Esophagus (tissue), 2 donors: ENCODE measurements around the gene TSPAN18. TPM values are rescaled to one million over a fixed set of nuclear protein-coding genes. Genes with fewer than 3 reads are reported as not detected.
A peak's percentile ranks its signal among the peaks of the same experiment; 100 is the strongest.

ENCODE experiments used
- H3K27ac ChIP-seq, 2 donors: one replicate each; pipeline ENCODE4 v1.5.1; 2013; ENCODE audit warnings: low read depth in 2 of 2, mild to moderate bottlenecking in 2 of 2, inconsistent platforms in 1 of 2, low read length in 1 of 2, moderate library complexity in 1 of 2
- H3K27me3 ChIP-seq, 2 donors: one replicate each; pipeline ENCODE4 v1.6.1; 2013; ENCODE audit warnings: low read length in 2 of 2, control low read depth in 1 of 2, mild to moderate bottlenecking in 1 of 2; ENCODE audit not compliant: insufficient read depth in 2 of 2, control insufficient read depth in 1 of 2
- H3K36me3 ChIP-seq, 2 donors: one replicate each; pipeline ENCODE4 v1.6.1; 2013; ENCODE audit warnings: low read length in 1 of 2; ENCODE audit not compliant: control insufficient read depth in 2 of 2, insufficient read depth in 2 of 2
- H3K4me1 ChIP-seq, 2 donors: one replicate each; pipeline ENCODE4 v1.6.1; 2013; ENCODE audit warnings: low read length in 1 of 2; ENCODE audit not compliant: control insufficient read depth in 2 of 2, insufficient read depth in 2 of 2
- H3K4me3 ChIP-seq, 2 donors: one replicate each; pipeline ENCODE4 v1.5.1; 2013; ENCODE audit warnings: low read length in 2 of 2, mild to moderate bottlenecking in 2 of 2, low read depth in 1 of 2, moderate library complexity in 1 of 2
- H3K9me3 ChIP-seq, 2 donors: one replicate each; pipeline ENCODE4 v1.6.1; 2013; ENCODE audit warnings: mild to moderate bottlenecking in 2 of 2, low read depth in 1 of 2, low read length in 1 of 2, moderate library complexity in 1 of 2; ENCODE audit not compliant: control insufficient read depth in 2 of 2, insufficient read depth in 1 of 2
- WGBS, 2 donors: extraction: QIAGEN DNeasy Blood & Tissue Kit; methylation state at CpG; one replicate each; pipeline ENCODE4 v1.1.7; 2013; 5-methylcytosine and 5-hydroxymethylcytosine counted together
- polyA plus RNA-seq, 2 donors: library from polyadenylated mRNA; stranded (reverse); fragments of 200-250 nt; gene quantifications; one replicate each; pipeline ENCODE4 v1.2.3, GENCODE V29; 2013
- donor health status: healthy with polysubstance abuse.
- donor health status: Bipolar disorder and iron deficiency.

The TSPAN18 gene
- polyA plus RNA-seq, 2 donors, result 2.2 to 3.1 TPM

GRCh38 chr11:44787981-44788380 is 61.2 kb downstream of the TSPAN18 start:
- no peak overlapping the region for H3K27ac ChIP-seq
- H3K4me1 ChIP-seq, result peaks cover 0 to 3% of the 10 kb centered on the region in 2 donors
- H3K36me3 ChIP-seq, result no peaks in the 10 kb centered on the region
- H3K4me3 ChIP-seq, result no peak overlapping the region
- no peaks in the 10 kb centered on the region for H3K27me3 ChIP-seq
- H3K9me3 ChIP-seq, result no peaks in the 10 kb centered on the region
- 81 to 89% methylated on average over 9 of the region's 9 CpGs for WGBS, 2 donors

- H3K9me3 ChIP-seq, result peaks cover 0 to 2% of the 10 kb centered on the region in 2 donors
- no peaks in the 10 kb centered on the region for H3K27me3 ChIP-seq
- 53 to 58% methylated on average over 18 of the region's 18 CpGs for WGBS, 2 donors
- H3K4me1 ChIP-seq, result peaks cover 0 to 3% of the 10 kb centered on the region in 2 donors
- H3K27ac ChIP-seq, result no peak overlapping the region
- H3K4me3 ChIP-seq, result no peak overlapping the region
- no peaks in the 10 kb centered on the region for H3K36me3 ChIP-seq
These were observed 61.9 kb downstream of the TSPAN18 start for GRCh38 chr11:44788536-44789261.

GRCh38 chr11:44789496-44789895 is 62.7 kb downstream of the TSPAN18 start:
- peaks cover 0 to 2% of the 10 kb centered on the region in 2 donors for H3K9me3 ChIP-seq
- H3K36me3 ChIP-seq, result no peaks in the 10 kb centered on the region
- H3K4me1 ChIP-seq, result peaks cover 0 to 3% of the 10 kb centered on the region in 2 donors
- no peak overlapping the region for H3K4me3 ChIP-seq
- WGBS, 2 donors, result 52 to 55% methylated on average over 3 of the region's 3 CpGs
- no peak overlapping the region for H3K27ac ChIP-seq
- H3K27me3 ChIP-seq, result no peaks in the 10 kb centered on the region

GRCh38 chr11:44790211-44790610 is 63.4 kb downstream of the TSPAN18 start:
- WGBS, 2 donors, result 91 to 93% methylated on average over 10 of the region's 10 CpGs
- no peak overlapping the region for H3K27ac ChIP-seq
- H3K36me3 ChIP-seq, result no peaks in the 10 kb centered on the region
- no peak overlapping the region for H3K4me3 ChIP-seq
- H3K4me1 ChIP-seq, result peaks cover 0 to 3% of the 10 kb centered on the region in 2 donors
- peaks cover 0 to 2% of the 10 kb centered on the region in 2 donors for H3K9me3 ChIP-seq
- no peaks in the 10 kb centered on the region for H3K27me3 ChIP-seq

GRCh38 chr11:44791316-44791925 is 64.7 kb downstream of the TSPAN18 start:
- Histone ChIP-seq H3K4me1 (peaks cover 0 to 3% of the 10 kb centered on the region in 2 donors), H3K4me3 (no peak overlapping the region), H3K27me3 (no peaks in the 10 kb centered on the region), H3K36me3 (no peaks in the 10 kb centered on the region), H3K9me3 (peaks cover 0 to 2% of the 10 kb centered on the region in 2 donors), H3K27ac (peak overlapping the region in 1 of 2 donors; percentile 24)
- 77 to 82% methylated on average over 13 of the region's 13 CpGs for WGBS, 2 donors

- Histone ChIP-seq H3K36me3 (no peaks in the 10 kb centered on the region), H3K4me1 (peaks cover 0 to 3% of the 10 kb centered on the region in 2 donors), H3K27ac (no peak overlapping the region), H3K4me3 (no peak overlapping the region), H3K9me3 (peaks cover 0 to 2% of the 10 kb centered on the region in 2 donors), H3K27me3 (no peaks in the 10 kb centered on the region)
- WGBS, 2 donors, result 86 to 88% methylated on average over 8 of the region's 8 CpGs
These were observed 65.4 kb downstream of the TSPAN18 start for GRCh38 chr11:44792171-44792570.

GRCh38 chr11:44793350-44794090 is 66.8 kb downstream of the TSPAN18 start:
- Histone ChIP-seq H3K9me3 (peaks cover 0 to 2% of the 10 kb centered on the region in 2 donors), H3K27me3 (no peaks in the 10 kb centered on the region), H3K27ac (peak overlapping the region in 1 of 2 donors; percentile 26), H3K4me3 (no peak overlapping the region), H3K36me3 (no peaks in the 10 kb centered on the region), H3K4me1 (peaks cover 0 to 3% of the 10 kb centered on the region in 2 donors)
- WGBS, 2 donors, result 61 to 65% methylated on average over 17 of the region's 17 CpGs

GRCh38 chr11:44795803-44796535 is 69.2 kb downstream of the TSPAN18 start:
- peaks cover 0 to 2% of the 10 kb centered on the region in 2 donors for H3K9me3 ChIP-seq
- no peaks in the 10 kb centered on the region for H3K27me3 ChIP-seq
- no peak overlapping the region for H3K27ac ChIP-seq
- 83% methylated on average over 8 of the region's 8 CpGs for WGBS, 2 donors
- H3K4me3 ChIP-seq, result no peak overlapping the region
- H3K4me1 ChIP-seq, result no peaks in the 10 kb centered on the region
- H3K36me3 ChIP-seq, result no peaks in the 10 kb centered on the region

- no peak overlapping the region for H3K27ac ChIP-seq
- H3K9me3 ChIP-seq, result peaks cover 0 to 2% of the 10 kb centered on the region in 2 donors
- H3K4me1 ChIP-seq, result no peaks in the 10 kb centered on the region
- H3K36me3 ChIP-seq, result no peaks in the 10 kb centered on the region
- H3K27me3 ChIP-seq, result no peaks in the 10 kb centered on the region
- no peak overlapping the region for H3K4me3 ChIP-seq
- 79 to 90% methylated on average over 5 of the region's 5 CpGs for WGBS, 2 donors
These were observed 70.3 kb downstream of the TSPAN18 start for GRCh38 chr11:44797051-44797450.
